ENCODE measurements around the gene TMEM132D. TPM values are rescaled to one million over a fixed set of nuclear protein-coding genes. Genes with fewer than 3 reads are reported as not detected.

The TMEM132D gene
- total RNA-seq, 1 experiment from 2014 or later = 1.4 TPM

GRCh38 chr12:129160282-129160681 is 743.5 kb downstream of the TMEM132D start:
- H3K27me3 Mint-ChIP-seq (ENCODE audit: low read depth) = peaks cover 9% of the 10 kb centered on the region
- H3K4me1 Mint-ChIP-seq = no peaks in the 10 kb centered on the region
- H3K36me3 Mint-ChIP-seq = peaks cover 69% of the 10 kb centered on the region
- no peak for ATAC-seq
- DNase-seq (ENCODE audit: low spot score) = no peak
- no peak overlapping the region for H3K27ac Mint-ChIP-seq
- H3K9me3 Mint-ChIP-seq = peaks cover 73% of the 10 kb centered on the region
- no peak overlapping the region for H3K4me3 Mint-ChIP-seq
- CTCF ChIA-PET = no interaction called here
- POLR2A ChIA-PET = no interaction called here
- TF ChIP-seq GTF2I (CRISPR knock-in tag; conservative IDR thresholded peaks at IDR 0.05) (no peak), E2F1 (CRISPR knock-in tag; IDR thresholded peaks at IDR 0.05) (no peak), FOXK1 (CRISPR knock-in tag; IDR thresholded peaks at IDR 0.05) (no peak), TP53 (CRISPR knock-in tag; IDR thresholded peaks at IDR 0.05) (no peak), IRF1 (CRISPR knock-in tag; IDR thresholded peaks at IDR 0.05) (no peak), JAZF1 (CRISPR knock-in tag; IDR thresholded peaks at IDR 0.05) (no peak), CBFB (CRISPR knock-in tag; IDR thresholded peaks at IDR 0.05; ENCODE audit: low read depth) (no peak), ESRRA (CRISPR knock-in tag; IDR thresholded peaks at IDR 0.05; ENCODE audit: borderline replicate concordance) (no peak), PRRX2 (CRISPR knock-in tag; IDR thresholded peaks at IDR 0.05) (no peak), ZNF219 (CRISPR knock-in tag; IDR thresholded peaks at IDR 0.05; ENCODE audit: borderline replicate concordance) (no peak)
- TF ChIP-seq, protein P1, sequence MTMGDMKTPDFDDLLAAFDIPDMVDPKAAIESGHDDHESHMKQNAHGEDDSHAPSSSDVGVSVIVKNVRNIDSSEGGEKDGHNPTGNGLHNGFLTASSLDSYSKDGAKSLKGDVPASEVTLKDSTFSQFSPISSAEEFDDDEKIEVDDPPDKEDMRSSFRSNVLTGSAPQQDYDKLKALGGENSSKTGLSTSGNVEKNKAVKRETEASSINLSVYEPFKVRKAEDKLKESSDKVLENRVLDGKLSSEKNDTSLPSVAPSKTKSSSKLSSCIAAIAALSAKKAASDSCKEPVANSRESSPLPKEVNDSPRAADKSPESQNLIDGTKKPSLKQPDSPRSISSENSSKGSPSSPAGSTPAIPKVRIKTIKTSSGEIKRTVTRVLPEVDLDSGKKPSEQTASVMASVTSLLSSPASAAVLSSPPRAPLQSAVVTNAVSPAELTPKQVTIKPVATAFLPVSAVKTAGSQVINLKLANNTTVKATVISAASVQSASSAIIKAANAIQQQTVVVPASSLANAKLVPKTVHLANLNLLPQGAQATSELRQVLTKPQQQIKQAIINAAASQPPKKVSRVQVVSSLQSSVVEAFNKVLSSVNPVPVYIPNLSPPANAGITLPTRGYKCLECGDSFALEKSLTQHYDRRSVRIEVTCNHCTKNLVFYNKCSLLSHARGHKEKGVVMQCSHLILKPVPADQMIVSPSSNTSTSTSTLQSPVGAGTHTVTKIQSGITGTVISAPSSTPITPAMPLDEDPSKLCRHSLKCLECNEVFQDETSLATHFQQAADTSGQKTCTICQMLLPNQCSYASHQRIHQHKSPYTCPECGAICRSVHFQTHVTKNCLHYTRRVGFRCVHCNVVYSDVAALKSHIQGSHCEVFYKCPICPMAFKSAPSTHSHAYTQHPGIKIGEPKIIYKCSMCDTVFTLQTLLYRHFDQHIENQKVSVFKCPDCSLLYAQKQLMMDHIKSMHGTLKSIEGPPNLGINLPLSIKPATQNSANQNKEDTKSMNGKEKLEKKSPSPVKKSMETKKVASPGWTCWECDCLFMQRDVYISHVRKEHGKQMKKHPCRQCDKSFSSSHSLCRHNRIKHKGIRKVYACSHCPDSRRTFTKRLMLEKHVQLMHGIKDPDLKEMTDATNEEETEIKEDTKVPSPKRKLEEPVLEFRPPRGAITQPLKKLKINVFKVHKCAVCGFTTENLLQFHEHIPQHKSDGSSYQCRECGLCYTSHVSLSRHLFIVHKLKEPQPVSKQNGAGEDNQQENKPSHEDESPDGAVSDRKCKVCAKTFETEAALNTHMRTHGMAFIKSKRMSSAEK (CRISPR knock-in tag; IDR thresholded peaks at IDR 0.05; ENCODE audit: borderline replicate concordance) = no peak
- TF ChIP-seq, protein P2, sequence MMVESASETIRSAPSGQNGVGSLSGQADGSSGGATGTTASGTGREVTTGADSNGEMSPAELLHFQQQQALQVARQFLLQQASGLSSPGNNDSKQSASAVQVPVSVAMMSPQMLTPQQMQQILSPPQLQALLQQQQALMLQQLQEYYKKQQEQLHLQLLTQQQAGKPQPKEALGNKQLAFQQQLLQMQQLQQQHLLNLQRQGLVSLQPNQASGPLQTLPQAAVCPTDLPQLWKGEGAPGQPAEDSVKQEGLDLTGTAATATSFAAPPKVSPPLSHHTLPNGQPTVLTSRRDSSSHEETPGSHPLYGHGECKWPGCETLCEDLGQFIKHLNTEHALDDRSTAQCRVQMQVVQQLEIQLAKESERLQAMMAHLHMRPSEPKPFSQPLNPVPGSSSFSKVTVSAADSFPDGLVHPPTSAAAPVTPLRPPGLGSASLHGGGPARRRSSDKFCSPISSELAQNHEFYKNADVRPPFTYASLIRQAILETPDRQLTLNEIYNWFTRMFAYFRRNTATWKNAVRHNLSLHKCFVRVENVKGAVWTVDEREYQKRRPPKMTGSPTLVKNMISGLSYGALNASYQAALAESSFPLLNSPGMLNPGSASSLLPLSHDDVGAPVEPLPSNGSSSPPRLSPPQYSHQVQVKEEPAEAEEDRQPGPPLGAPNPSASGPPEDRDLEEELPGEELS (CRISPR knock-in tag; IDR thresholded peaks at IDR 0.05) = no peak
- TF ChIP-seq, protein P3, sequence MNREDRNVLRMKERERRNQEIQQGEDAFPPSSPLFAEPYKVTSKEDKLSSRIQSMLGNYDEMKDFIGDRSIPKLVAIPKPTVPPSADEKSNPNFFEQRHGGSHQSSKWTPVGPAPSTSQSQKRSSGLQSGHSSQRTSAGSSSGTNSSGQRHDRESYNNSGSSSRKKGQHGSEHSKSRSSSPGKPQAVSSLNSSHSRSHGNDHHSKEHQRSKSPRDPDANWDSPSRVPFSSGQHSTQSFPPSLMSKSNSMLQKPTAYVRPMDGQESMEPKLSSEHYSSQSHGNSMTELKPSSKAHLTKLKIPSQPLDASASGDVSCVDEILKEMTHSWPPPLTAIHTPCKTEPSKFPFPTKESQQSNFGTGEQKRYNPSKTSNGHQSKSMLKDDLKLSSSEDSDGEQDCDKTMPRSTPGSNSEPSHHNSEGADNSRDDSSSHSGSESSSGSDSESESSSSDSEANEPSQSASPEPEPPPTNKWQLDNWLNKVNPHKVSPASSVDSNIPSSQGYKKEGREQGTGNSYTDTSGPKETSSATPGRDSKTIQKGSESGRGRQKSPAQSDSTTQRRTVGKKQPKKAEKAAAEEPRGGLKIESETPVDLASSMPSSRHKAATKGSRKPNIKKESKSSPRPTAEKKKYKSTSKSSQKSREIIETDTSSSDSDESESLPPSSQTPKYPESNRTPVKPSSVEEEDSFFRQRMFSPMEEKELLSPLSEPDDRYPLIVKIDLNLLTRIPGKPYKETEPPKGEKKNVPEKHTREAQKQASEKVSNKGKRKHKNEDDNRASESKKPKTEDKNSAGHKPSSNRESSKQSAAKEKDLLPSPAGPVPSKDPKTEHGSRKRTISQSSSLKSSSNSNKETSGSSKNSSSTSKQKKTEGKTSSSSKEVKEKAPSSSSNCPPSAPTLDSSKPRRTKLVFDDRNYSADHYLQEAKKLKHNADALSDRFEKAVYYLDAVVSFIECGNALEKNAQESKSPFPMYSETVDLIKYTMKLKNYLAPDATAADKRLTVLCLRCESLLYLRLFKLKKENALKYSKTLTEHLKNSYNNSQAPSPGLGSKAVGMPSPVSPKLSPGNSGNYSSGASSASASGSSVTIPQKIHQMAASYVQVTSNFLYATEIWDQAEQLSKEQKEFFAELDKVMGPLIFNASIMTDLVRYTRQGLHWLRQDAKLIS (CRISPR knock-in tag; IDR thresholded peaks at IDR 0.05; ENCODE audit: borderline replicate concordance) = no peak

Measured in WTC11 (cell line).